HG03558 (cell line): ENCODE measurements around the gene SCN1A.

ENCODE experiments used
- ATAC-seq: cut with Tn5 transposase; IDR thresholded peaks from one replicate; pipeline ENCODE4 v1.9.1; 2021; ENCODE audit warnings: moderate number of reproducible peaks; ENCODE audit not compliant: unreplicated experiment; ENCODE audit errors: extremely low read depth

SCN1A gene

DNA sequence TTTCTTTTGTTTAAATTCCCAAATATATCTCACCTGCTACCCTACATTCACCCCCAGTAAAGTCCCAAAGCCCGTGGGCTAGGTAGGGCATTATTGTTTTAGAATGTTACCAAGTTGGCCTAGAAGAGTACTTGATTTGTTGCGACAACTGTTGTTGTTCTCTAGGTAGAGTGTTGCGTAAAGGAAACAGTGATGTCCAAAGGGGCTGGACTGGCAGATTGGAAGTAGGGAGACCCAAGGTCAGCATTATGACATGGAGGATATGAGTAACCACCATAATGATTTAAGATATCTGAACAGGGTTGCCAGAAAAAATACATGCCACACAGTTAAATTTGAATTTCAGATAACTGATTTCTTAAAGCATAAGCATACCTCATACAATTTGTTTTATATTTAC lies 39.2 kb downstream of the SCN1A start:
- ATAC-seq, result no peak

DNA sequence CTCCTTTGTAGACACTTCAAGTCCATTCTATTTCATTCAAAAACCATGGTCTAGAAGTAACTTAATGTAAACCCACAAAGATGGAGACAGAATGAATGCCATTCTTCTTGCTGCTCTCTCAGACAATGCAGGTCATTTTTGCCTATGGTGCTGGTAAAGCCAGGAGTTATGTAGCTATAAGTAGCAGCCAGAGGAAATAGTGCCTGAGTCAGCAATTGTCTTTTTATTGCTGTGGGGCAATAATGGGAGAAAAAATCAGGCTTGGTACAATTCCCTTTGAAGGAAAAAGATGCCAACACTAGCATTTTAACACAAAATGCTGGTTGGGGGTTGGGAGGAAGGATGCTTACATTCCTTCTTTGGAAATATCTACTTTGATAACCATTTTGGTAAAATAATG lies 43.5 kb downstream of the SCN1A start:
- no peak for ATAC-seq

DNA sequence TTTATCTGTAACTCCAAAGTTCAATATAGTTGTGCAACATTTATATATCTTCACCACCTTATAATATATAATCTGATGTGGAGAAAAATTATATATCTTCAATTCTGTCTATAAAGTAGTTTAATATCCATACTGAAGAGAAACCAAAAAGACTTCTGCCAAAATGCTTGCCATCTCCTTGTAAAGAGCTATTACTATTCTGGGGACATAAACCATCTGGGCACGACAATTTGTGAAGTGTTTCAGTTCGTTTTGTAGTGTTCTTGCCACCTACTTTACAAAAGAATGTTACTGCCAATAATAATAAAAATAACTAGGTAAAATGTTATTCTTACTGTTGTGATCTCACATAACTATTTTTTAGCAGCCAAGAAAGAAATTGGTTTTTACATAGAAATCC lies 45.1 kb downstream of the SCN1A start:
- ATAC-seq, result no peak

DNA sequence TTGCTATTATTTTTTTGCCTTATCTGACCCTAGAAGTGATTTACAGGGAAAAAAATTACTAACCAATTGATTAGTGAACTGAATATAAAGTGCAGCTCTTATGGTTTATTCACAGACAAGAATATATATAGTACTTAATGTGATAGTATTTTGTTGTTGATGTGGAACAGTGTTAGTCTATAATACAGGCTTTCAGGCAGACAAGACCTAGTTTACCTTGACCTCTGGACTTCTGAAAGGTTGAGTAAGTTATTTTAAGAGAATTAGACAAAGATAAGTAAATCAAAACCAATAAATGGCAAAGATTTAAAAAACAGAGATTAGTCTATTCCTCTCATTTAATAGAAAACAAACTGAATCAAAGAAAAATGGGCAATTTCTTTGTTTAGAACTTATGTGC lies 46.0 kb downstream of the SCN1A start:
- no peak for ATAC-seq

DNA sequence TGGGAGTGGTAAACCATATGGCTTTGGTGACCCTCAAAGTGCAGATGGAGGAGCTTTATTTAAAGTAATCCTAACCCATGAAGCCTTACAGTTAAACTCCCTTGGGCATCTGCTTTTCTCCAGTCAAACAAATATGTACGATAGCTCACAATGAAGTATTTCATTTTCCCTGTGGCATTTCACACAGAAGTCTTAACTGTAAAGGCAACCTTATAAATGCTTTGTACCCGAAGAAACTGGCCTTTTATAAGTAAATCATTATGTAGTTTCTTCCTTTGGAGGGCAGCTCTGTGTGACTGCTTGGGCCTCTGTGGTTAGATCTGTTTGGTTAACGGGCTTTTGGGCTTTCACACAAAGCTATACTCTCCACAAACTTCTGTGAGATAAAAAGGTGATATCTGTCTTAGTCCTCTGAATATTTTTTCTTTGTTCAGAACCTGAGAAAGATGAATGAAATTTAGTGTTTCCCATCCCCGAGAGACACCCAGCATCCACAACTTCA lies 46.6 kb downstream of the SCN1A start:
- no peak for ATAC-seq

DNA sequence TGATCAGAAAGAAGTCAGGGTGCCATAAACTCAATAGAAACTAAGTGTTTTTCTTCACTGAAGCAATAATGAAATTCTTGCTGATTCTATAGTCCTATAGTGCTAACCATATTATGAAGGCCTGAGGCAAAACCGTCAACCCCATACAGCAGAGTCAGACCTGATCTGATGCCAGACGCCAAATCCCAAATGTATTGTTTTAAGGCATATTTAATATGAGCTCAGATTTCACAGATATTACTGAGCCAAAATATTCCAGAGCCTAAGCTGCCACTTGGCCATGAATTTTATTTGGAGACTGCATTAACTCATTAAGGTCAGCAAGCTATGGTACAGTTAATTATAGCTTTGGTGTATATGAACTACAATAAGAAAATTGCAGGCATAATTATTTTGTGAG lies 53.4 kb downstream of the SCN1A start:
- ATAC-seq, result no peak

DNA sequence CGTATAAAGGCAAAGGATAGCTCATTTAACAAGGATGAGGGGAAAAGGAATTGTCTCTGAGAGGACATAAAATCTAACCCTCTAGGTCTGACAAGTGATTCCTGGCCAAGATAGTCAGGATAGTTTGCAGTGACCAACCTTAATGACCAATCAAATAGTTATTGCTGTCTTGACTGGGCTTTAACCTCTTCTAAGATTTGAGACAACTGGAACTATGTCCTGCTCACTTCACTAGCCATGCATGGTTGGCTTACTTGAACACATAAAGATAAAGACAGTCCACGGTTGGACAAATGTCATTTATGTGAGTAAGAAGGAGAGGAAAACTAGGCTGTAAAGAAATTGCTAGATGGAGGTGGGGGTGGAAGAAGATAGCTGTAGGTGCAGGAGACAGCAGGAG lies 53.8 kb downstream of the SCN1A start:
- no peak for ATAC-seq

DNA sequence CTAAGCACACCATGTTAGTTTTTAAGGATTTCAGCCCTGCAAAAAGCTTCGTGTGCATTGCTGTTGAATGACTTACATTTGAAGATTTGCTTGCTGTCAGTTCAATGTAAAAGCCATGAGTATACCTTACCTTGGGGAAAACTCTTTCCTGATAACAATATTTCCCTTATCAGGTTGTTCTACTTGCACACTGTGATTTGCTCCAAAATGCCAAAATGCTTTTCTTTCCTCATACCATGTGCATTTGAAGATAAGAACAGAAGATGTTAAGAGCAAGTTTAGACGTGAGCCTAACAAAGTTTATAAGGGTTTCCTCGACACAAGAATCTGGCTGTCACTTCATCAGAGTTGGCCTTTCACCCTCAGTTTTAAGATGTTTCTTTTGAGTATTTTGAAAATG lies 57.6 kb downstream of the SCN1A start:
- ATAC-seq, result no peak

DNA sequence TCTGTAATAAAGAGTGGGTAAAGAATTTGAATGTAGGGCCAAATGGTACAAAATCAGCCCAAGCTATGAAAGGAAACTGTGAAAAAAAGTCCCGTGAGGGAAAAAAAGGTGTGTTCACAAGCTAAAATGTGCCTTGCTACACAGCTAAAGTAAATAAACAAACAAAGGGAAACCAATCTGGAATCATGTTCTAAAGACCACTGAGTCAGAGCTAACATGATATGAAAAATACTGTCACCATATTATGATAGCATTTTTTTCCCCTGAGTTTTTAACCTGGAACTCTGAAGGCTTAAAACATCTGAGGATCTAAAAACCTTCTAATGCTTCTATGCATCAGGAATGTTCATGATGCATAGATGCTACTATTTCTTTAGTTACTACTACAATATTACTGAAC lies 58.8 kb downstream of the SCN1A start:
- ATAC-seq, result no peak

DNA sequence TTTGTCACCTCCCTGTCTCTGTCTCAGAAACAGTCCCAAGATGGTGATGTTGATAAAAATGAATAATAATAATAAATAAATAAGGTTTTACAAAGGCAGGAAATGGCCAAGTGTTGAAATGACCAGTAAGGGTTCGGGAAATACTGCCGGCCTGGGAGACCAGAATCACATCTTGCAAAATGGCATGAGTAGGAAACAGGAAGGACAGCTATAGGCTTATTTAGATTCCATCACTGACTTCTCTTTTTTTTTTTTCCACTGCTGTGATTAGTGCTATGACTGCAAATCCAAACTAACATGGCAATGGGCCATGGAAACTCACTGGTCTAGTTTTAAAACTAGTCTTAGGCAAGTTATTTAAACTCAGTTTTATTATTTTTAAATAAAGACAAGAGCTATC lies 60.6 kb downstream of the SCN1A start:
- no peak for ATAC-seq

DNA sequence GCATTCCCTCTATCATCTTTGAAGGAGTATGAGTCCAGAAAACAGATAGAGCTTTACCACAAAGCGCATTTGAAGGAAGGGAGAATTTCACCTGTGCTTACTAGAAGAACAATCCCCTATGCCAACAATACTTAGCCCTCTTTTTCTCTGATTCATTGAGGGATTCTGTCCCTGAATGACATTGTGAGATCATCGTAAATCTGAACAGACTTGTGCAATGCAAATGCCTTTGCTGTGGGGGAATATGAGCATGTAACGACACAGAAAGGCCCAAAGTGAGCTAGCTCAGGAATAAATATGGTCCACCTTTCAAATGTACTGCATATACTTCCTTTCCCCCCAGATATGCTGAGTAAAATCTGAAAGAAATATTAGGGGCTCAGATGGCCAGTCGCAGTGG lies 67.6 kb downstream of the SCN1A start:
- ATAC-seq, result no peak

DNA sequence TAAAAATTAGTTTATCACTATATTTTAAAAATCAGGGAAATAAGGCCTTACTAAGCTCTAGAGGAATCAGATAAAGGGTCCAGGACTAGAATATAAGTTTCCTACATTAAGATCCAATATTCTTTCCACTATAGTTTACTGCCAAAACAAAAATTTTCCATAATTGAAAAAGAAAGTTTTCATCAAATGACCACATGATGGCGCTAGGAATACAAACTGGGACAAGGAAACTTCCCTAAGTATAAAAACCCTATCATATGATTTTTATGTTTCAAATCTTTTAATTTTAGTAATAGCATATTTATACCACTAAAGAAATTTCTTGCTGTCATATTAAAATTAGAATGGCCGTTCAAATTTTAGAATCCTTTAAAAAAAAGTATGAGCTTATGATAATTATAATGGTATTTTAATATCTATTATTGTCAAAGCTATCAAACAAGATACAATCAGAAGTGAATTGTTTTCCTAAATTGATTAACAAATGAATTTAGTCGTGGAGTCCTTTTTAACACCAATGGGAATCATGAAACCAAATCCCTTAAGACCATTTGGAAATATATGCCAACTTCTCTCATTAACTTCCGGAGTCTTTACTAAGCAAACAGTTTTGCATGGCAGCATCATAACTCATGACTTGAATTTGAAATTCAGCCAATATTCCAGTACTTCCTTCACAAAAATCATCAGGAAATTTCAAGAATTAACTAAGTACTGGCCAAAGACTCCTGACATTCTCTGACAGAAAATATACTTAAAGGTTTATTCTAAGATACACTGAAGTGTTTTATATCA lies 70.3 kb downstream of the SCN1A start:
- ATAC-seq, result no peak

DNA sequence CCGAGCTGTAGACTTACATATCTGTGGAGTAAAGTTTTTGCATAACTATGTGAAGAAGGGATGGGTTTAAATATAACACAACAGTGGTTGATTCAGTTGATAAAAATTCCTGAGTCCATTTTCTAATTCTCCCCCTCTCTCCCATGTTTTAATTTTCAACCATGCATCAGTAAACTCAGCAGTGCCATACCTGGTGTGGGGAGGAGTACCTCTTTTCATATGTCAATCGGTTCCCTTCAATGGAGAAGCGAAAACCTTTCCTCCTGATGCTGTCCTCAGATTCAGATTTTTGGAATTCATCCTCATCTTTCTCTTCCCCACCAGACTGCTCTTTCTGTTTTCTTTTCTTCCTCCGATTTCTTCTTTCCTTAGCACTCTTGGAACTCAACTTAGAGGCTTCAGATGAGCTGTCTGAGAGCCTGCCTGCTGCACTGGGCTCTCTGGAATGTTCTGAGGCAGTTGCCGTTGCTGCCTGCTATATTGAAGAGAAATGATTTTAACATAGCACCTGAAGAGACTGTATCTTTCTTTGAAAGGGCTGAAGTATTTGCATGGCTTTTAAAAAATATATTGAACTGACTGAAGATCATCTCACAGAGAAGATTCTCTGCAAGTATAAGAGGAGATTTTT lies 82.9 kb downstream of the SCN1A start:
- no peak for ATAC-seq

DNA sequence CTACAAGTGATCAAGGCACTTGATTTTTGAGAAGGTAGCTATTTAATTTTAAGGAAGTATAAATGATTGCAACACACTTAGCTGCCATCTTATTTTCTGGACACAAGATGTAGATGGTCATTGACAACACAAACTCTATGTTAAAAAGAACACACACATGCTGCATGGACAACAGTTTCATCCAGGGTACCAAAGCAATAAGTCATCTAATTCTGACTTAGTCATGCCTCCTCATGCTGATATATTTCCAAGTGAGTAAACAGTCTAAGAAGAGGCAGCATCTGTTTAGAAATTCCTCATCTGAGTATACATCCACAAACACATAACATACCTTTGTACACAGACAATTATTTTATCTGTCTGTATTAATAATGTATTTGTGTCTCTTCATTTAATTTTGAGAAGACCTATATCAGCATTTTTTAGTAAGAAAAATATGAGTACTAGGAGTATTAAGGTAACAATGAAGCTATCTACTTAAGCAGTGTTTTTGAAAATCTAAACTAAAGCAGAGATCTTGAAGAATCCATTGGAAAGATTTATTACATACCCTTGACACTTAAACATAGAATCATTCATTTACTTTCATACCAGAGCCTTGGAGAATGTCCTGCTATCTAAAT lies 84.9 kb downstream of the SCN1A start:
- ATAC-seq, result no peak

DNA sequence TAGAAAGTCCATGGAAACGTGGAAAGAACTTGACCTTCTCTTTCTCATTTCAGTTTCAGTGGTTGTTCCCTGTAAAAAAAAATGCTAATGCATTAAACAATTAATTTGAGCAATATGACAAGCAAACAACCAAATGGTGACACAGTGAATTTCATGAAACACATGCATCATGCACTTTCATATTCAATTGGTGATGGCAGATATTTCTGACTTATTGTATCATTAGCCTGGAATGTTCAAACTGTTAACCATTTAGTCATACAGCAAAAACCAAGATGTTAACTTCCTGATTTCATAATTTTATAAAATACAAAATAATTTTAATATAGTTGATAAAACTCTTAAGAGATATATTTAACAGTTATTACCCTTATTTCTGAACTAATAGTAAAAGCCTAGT lies 85.5 kb downstream of the SCN1A start:
- ATAC-seq, result no peak

DNA sequence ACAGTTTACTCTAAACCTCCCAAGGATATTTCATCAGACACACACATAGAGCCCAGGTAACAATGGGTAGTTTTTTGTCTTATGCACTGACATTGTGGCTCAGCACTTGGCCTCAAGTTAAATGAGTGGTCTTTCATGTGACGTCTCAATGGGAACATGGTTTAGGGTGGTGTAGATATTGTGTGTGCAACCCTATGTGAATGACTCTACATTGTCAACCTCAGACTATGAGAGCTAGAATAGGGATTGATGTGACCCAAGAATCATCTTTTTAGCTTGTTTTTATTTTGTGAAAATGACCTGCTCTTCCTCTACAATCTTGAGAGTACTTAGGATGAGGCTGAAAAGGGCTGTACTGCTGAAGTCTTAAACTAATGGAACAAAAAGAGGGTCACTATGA lies 86.2 kb downstream of the SCN1A start:
- no peak for ATAC-seq

DNA sequence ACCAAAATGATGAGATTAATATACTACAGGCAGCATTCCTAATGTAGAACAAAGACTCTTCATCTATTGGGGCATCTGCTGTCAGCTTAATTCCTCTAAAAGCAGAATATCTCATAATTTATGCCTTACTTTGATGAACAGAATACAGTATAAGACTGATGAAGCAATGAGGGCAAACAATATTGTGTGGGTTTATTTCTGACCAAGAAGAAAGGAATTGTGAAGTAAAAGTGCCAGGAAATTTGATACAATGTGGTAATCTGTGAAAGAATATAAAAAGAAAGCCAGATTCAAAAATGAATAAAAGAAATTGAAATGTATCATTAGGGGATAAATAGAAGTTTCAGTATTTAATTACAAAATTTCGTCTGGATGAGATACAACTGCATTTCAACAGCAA lies 95.5 kb downstream of the SCN1A start:
- no peak for ATAC-seq

DNA sequence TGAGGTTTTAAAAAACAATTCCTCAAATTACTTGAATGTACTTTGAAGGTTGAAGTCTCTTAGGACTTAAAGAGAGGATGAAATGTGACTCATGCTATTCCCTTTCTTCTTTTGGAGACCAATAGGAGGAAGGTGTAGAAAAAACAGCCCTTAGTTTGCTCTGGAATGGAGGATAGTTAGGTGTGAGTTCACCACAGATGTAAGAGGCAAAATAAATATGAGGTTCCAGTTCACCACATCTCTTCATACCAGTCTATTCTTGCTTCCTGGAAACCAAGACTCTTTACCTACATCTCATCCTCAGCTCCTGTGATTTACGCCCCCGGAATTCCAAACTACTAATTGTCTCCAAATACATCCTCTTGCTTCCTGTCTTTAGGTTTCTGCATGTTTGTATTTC lies 96.8 kb downstream of the SCN1A start:
- ATAC-seq, result no peak

DNA sequence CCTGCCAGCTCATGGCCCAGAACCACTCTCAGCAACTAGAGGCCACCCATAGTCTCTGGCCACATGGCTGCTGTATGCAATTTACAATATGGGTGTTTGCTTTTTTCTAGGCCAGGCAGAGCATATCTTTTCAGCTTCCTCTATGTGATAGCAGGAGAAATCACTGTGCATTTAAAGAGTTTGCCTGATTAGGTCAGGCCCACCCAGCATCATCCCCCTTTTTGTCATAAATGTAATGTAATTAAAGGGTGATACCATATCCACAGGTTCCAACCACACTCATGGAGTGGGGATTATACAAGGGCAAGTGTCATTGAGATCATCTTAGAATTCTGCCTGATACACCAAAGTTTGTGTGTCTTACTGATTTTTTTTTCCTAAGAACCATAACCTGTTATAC lies 102.5 kb downstream of the SCN1A start:
- ATAC-seq, result no peak

DNA sequence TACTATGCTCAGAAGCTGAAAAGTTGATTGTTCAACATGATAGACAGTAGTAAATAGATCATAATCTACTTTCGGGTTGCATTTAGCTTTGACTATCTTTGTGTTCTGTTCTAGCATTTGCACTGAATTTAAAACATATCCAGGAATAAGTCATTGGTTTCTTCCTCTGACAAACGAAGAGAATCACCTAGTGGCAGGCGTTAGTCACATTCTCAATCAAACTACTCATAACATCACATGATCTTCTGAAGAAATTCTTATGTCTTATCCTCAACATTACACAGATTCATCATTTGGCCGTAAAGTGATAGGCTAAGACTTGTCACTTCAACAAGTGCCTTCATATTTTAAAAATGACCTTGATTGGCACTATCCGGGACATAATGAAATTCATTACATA lies 110.6 kb downstream of the SCN1A start:
- no peak for ATAC-seq

DNA sequence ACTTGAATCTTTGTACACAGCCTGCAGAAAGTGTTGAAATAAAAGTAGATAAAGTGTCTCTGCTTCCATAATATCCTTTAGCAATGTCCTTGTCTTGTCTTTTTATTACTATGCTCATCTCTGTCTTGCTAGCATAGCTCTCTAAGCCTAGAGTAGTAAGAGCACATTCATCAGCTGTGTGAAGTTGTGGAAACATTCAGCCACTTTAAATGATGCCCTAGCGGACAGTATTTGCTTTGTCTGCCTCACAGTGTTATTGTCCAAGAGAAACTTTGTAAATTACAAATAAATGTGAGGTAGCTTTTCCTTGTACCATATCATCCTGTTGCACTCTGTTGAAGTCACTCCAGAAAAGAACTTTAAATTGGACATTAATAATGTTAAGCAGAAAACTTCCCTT lies 113.9 kb downstream of the SCN1A start:
- no peak for ATAC-seq

DNA sequence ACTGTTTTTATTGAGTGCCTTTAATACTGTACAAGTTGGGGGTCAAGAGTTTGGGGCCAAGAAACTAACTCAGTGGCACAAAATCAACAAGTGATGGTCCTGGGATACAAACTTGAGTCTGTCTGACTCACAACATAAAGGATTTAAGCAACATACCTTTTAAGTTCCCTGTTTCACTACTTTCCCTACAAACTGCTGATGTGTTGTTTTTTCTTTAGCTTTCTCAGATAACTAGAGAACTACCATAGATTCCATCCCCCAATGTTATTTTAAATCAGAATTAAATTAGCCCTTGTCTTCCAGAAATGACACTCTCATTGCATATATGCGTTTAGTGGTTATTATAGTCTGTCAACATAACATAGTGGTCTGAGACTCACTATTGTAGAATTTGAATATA lies 116.2 kb downstream of the SCN1A start:
- no peak for ATAC-seq
